Activated naive CD8-positive, alpha-beta T cell treated with anti-CD3 and anti-CD28 coated beads, Interleukin-2, amount 10 ng/mL, durations not matched to agents 7 days and 5 days (primary cell): Measurements from ENCODE around the gene C1QTNF8. TPM values are rescaled to one million over a fixed set of nuclear protein-coding genes. Genes with fewer than 3 reads are reported as not detected.

ENCODE experiments used
- ATAC-seq: fragments of 150-1000 bp; cut with Tn5 transposase; one replicate; pipeline ENCODE4 v1.10.0; 2021; ENCODE audit warnings: low read depth, moderate library complexity
- POLR2A ChIA-PET: fragments of 350-600 bp; sonication (Branson Sonifier 250); formaldehyde crosslinking; loops from one replicate; lab custom pipeline; 2021; ENCODE audit warnings: antibody characterized with exemption; lab: Charles Lee
- DNase-seq: peaks from one replicate; pipeline ENCODE4 v3.0.0; 2021
- H3K27ac Mint-ChIP-seq: one replicate; pipeline ENCODE4 v1.8.0; 2022; ENCODE audit warnings: mild to moderate bottlenecking, mixed read lengths
- H3K27me3 Mint-ChIP-seq: one replicate; pipeline ENCODE4 v1.8.0; 2022; ENCODE audit warnings: mild to moderate bottlenecking, moderate library complexity, mixed read lengths
- H3K36me3 Mint-ChIP-seq: one replicate; pipeline ENCODE4 v1.8.0; 2021; ENCODE audit warnings: mild to moderate bottlenecking, mixed read lengths
- H3K4me1 Mint-ChIP-seq: one replicate; pipeline ENCODE4 v1.8.0; 2021; ENCODE audit warnings: mixed read lengths
- H3K4me3 Mint-ChIP-seq: one replicate; pipeline ENCODE4 v1.8.0; 2022; ENCODE audit warnings: mild to moderate bottlenecking, moderate library complexity, mixed read lengths
- H3K9me3 Mint-ChIP-seq: one replicate; pipeline ENCODE4 v1.8.0; 2021; ENCODE audit warnings: mixed read lengths
- total RNA-seq, 2 experiments: library from RNA; stranded (reverse); gene quantifications; one replicate each; pipeline ENCODE4 v1.2.3, GENCODE V29; 2021

C1QTNF8 gene
- total RNA-seq, 2 experiments from 2014 or later, result not detected

DNA sequence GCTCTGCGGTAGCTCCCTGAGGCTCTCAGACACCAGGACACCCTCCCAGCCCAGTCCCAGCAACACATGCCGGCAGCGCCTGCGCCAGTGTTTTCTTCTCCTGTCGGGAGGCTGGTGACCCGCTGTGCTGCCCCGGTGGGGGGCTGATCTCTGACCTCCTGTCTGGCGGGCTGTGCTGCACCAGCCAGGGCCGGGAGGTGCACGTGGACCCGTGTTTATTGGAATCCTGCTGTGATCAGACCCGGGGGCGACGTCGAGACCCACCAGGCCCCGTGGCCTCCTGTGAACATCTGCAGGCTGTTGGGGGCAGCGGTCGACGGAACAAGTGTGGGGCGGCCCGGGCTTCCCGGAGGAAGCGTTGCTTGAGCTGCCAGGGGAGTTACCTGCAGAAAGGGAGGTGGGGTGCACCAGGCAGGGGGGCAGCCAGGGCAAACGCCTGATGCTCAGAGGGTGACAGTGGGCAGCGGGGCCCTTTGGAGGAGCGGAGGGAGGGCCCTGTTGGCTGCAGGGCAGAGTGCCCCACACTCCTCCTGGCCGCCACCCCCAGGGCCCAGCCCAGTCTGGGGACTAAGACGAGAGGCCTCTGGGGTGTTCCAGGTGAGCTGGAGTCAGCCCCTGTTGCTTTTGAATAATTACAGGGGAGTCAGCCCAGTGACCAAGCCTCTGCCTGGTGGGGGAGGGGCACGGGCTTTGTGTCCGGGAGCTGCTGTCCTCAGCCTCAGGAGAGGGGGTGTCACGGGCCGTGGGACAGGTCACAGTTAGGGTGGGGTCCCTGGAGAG is 25.8 kb downstream of the C1QTNF8 start:
- Mint-ChIP-seq H3K27ac (no peak overlapping the region), H3K9me3 (peaks cover 4% of the 10 kb centered on the region), H3K36me3 (no peaks in the 10 kb centered on the region), H3K4me3 (no peak overlapping the region), H3K27me3 (peaks cover 33% of the 10 kb centered on the region), H3K4me1 (peaks cover 4% of the 10 kb centered on the region)
- POLR2A ChIA-PET, result no interaction called here
- ATAC-seq (no peak), DNase-seq (no peak)

DNA sequence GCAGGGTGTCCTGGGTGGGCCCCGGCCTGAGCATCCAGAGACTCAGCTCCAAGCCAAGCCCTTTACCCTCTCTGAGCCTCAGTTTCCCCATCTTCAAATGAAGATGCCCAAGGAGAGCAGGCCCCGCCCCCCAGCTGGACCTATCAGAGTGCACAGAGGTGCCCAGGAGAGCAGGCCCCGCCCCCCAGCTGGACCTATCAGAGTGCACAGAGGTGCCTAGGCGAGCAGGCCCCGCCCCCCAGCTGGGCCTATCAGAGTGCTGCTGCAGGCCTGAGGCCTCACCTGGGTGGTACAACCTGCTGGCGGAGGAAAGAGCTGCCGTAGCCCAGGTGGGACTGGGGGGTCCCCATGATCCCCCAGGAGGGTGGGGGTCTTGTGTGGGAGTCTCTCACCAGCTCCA is 26.9 kb downstream of the C1QTNF8 start:
- Mint-ChIP-seq H3K36me3 (no peaks in the 10 kb centered on the region), H3K27me3 (peaks cover 37% of the 10 kb centered on the region), H3K27ac (no peak overlapping the region), H3K4me1 (peaks cover 4% of the 10 kb centered on the region), H3K4me3 (no peak overlapping the region), H3K9me3 (peaks cover 4% of the 10 kb centered on the region)
- POLR2A ChIA-PET, result no interaction called here
- DNase-seq, result no peak
- no peak for ATAC-seq

DNA sequence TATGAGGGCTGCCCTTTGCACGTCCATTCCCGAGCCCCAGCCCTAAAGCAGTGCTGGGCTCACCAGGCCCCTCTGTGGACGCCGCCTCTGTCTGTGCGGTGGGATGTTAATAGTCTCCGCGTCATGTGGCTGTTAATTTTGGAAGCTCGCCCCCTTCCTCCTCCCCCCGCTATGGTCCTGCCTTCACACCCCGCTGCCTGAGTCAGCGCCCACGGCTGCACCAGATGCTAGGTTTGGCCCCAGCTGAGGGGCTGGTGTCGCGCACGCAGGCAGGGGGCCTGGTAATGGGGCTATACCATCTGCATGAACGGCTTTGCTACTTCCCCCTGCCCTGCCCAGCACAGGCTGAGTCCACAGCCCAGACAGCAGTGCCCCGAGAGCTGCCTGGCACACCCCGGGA is 27.6 kb downstream of the C1QTNF8 start:
- H3K36me3 Mint-ChIP-seq, result no peaks in the 10 kb centered on the region
- peaks cover 37% of the 10 kb centered on the region for H3K27me3 Mint-ChIP-seq
- H3K4me3 Mint-ChIP-seq, result no peak overlapping the region
- peaks cover 4% of the 10 kb centered on the region for H3K4me1 Mint-ChIP-seq
- DNase-seq, result no peak
- H3K9me3 Mint-ChIP-seq, result peaks cover 4% of the 10 kb centered on the region
- no peak overlapping the region for H3K27ac Mint-ChIP-seq
- ATAC-seq, result no peak
- POLR2A ChIA-PET, result no interaction called here

DNA sequence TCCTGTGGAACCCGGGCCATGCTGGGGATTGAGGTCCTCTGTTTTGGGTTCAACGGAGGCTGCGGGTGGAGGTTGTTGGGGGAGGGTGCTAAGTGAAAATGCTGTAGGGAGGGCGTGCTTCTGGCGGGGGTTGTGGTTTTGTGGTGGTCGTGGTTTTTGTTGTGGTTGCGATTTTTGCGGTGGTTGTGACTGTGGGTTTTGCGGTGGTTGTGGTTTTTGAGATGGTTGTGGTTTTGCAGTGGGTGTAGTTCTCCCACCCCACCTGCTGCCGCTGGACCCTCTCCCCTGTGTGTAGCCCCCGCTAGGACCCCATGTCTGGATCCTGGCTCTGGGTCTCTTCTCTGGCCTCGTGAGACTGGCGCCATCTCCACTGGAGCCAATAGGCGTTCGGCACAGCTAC is 28.4 kb downstream of the C1QTNF8 start:
- ATAC-seq, result no peak
- DNase-seq, result no peak
- Mint-ChIP-seq H3K27me3 (peaks cover 37% of the 10 kb centered on the region), H3K27ac (peak overlapping the region; percentile 84), H3K36me3 (no peaks in the 10 kb centered on the region), H3K4me1 (peaks cover 4% of the 10 kb centered on the region), H3K4me3 (peak overlapping the region; percentile 49), H3K9me3 (peaks cover 4% of the 10 kb centered on the region)
- POLR2A ChIA-PET, result no interaction called here

DNA sequence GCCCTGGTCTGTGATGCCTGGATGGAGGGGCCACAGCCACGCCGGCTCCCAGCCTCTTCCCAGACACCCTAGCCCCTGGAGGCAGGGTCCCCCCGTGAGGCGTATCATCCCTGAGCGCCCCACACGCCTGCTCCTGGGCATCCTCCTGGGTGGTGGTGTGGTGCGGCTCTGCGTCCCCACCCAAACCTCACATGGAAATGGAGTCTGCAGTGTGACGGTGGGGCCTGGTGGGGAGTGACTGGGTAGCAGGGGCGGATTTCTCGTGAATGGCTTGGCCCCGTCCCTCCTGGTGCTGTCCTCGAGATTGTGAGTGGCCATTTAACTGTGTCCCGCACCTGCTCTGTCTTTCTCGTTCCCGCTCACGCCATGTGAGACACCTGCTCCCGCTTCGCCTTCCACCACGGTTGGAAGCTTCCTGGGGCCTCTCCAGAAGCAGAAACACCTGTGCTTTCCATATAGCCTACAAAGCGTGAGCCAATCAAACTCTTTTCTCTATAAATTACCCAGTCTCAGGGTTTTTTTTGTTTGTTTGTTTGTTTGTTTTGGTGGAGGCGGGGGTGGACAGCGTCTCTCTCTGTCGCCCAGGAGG is 29.4 kb downstream of the C1QTNF8 start:
- H3K9me3 Mint-ChIP-seq, result peaks cover 4% of the 10 kb centered on the region
- ATAC-seq (no peak), DNase-seq (no peak)
- peaks cover 4% of the 10 kb centered on the region for H3K4me1 Mint-ChIP-seq
- no peak overlapping the region for H3K27ac Mint-ChIP-seq
- no peak overlapping the region for H3K4me3 Mint-ChIP-seq
- no peaks in the 10 kb centered on the region for H3K36me3 Mint-ChIP-seq
- POLR2A ChIA-PET, result no interaction called here
- peaks cover 34% of the 10 kb centered on the region for H3K27me3 Mint-ChIP-seq

DNA sequence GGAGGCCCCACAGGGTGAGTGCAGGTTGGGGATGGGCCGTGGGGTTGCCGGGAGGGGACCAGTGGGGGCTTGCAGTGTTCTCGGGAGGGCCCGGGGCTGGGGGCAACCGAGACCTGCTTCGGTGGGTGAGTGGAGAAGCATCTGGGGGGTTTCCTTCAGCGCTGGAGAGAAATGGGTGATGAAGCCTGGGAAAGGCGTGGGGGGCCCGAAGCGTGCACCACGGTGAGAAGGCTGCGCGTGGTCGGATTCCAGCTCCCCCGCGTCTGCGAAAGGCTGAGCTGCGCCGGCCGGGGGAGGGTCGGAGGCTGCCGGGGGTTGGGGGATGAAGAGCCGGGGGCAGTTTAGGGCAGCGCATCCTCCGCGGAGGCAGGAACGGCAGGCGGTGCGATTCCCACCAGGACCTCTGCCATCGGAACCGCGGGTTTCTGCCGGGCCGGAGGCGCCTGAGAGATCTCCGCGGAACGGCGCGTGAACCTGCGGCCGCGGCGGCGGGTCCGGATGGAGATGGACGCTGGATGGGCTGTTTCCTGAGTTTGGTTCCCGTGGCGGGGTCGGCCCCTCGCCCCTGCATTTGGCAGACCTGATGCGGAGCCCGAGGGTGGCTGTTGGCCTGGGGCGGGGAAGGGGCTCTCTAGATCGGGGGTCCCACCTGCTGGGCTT is 30.4 kb downstream of the C1QTNF8 start:
- peaks cover 4% of the 10 kb centered on the region for H3K4me1 Mint-ChIP-seq
- H3K9me3 Mint-ChIP-seq, result peaks cover 4% of the 10 kb centered on the region
- no peak overlapping the region for H3K27ac Mint-ChIP-seq
- H3K4me3 Mint-ChIP-seq, result no peak overlapping the region
- POLR2A ChIA-PET, result no interaction called here
- peaks cover 29% of the 10 kb centered on the region for H3K27me3 Mint-ChIP-seq
- no peaks in the 10 kb centered on the region for H3K36me3 Mint-ChIP-seq
- ATAC-seq, result no peak
- no peak for DNase-seq

DNA sequence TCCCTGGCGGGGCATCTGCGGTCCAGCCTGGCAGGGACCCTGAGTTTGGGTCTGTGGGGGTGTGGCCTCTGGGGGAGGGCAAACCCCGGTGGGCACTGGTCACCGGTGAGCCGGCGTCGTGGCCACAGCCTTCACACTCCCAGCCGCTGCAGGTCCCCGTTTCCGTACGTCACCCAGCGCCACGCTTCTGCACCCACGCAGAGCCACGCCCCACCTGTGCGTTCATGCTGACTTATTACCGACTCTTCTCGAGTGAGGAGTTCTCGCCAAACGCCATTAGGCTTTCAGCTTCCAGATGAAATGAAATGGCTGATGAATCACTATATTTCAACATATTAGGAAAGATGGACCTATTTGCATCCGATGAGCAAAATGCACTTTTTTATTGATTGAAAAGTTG is 32.3 kb downstream of the C1QTNF8 start:
- Mint-ChIP-seq H3K36me3 (peaks cover 3% of the 10 kb centered on the region), H3K27ac (no peak overlapping the region), H3K9me3 (peaks cover 9% of the 10 kb centered on the region), H3K4me3 (no peak overlapping the region), H3K4me1 (peaks cover 4% of the 10 kb centered on the region), H3K27me3 (peaks cover 27% of the 10 kb centered on the region)
- DNase-seq (no peak), ATAC-seq (no peak)
- POLR2A ChIA-PET, result no interaction called here

DNA sequence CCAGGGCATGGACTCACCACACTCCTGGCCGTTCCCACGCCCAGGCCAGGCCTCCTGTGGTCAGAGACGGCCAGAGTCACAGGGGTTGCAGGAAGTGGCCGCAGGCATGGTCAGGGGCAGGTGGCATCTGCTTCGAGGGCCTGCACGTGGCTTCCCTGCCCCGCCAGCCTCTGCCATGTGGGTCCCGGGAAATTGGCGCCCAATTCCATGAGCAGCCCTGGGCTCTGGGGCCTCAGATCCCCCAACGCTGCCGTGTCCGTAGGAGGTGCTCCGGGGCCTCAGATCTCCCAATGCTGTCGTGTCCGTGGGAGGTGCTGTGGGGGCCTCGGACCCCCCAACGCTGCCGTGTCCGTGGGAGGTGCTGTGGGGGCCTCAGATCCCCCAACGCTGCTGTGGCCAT is 33.1 kb downstream of the C1QTNF8 start:
- peaks cover 27% of the 10 kb centered on the region for H3K27me3 Mint-ChIP-seq
- H3K27ac Mint-ChIP-seq, result no peak overlapping the region
- H3K36me3 Mint-ChIP-seq, result peaks cover 3% of the 10 kb centered on the region
- no peak for DNase-seq
- peaks cover 9% of the 10 kb centered on the region for H3K9me3 Mint-ChIP-seq
- ATAC-seq, result no peak
- peaks cover 4% of the 10 kb centered on the region for H3K4me1 Mint-ChIP-seq
- H3K4me3 Mint-ChIP-seq, result no peak overlapping the region
- POLR2A ChIA-PET, result no interaction called here

DNA sequence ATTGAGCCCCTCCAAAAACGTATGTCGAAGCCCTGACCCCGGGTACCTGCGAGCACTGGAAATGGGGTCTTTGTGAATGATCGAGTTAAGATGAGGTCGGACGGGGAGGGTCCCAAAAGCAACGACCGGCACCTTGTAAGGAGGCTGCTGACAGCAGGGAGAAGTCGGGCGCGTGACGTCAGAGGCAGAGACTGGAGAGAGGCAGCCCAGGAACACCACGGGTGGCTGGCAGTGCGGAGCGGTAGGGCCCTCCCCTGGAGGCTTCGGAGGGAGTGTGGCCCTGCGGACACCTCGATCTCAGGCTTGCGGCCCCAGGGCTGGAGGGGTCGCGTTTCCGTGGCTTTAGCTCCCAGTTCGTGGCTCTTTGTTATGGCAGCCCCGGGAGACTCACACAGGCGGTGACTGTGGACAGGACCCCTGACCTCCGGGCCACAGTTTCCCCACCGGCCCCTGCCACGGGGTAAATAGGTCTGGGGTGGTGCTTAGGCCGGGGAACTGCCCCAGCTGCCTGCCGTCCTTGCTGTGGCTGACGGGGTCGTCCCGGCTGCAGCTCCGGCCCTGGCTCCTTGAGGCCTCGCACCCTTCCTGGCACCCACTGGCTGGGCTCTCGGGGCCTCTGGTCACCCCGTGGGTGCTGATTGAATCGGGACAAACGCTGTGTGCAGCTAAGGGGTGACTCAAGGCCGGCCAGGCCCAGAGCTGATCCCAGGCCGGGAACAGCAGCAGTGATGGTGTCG is 34.1 kb downstream of the C1QTNF8 start:
- Mint-ChIP-seq H3K36me3 (peaks cover 3% of the 10 kb centered on the region), H3K27me3 (peaks cover 21% of the 10 kb centered on the region), H3K4me1 (no peaks in the 10 kb centered on the region), H3K9me3 (peaks cover 5% of the 10 kb centered on the region), H3K4me3 (no peak overlapping the region), H3K27ac (no peak overlapping the region)
- ATAC-seq (no peak), DNase-seq (no peak)
- POLR2A ChIA-PET, result no interaction called here

DNA sequence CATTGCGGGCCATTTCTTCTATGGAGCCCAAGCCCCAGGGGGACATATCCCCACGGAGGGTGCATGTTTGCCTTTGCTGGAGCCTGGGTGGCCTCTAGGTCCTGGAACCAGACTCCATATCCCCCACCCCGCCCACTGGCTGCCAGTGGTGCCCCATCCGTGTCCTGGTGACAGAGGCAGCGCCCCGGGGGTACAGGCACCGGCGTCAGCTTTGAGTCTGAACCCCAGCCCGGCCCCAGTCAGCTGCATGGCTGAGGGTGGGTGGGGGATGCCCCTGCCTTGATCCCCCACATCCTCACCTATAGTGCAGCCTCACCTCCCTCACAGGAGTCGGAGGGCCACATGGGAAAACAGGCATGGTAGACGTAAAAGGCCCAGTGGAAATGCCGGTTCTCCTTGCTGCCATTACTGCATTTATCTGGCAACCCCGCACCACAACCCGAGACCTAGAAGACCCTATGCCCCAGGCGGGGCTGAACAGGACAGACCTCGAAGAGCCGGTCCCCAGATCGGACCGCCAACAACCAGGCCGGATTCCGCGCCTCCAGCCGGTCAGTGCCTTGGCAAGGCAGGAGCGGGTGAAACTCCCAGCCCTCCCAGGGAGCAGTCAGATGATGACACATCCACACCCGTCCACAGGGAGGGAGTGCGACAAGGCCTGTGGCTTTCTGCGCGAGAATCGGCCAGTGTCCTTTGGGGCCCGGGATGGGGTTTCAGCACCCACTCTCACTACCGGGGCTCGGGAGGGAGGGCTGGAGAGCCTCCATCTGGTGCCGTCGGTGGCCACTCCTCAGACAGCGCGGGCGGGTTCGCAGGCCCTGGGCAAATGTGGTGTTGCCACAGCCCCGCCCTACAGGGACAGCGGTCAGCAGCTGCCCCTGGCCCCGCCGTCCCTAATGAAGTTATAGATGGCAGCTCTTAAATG is 35.4 kb downstream of the C1QTNF8 start:
- H3K36me3 Mint-ChIP-seq, result peaks cover 3% of the 10 kb centered on the region
- H3K4me3 Mint-ChIP-seq, result no peak overlapping the region
- no peaks in the 10 kb centered on the region for H3K4me1 Mint-ChIP-seq
- no peak overlapping the region for H3K27ac Mint-ChIP-seq
- POLR2A ChIA-PET, result no interaction called here
- DNase-seq (no peak), ATAC-seq (no peak)
- H3K9me3 Mint-ChIP-seq, result peaks cover 5% of the 10 kb centered on the region
- H3K27me3 Mint-ChIP-seq, result peaks cover 12% of the 10 kb centered on the region

DNA sequence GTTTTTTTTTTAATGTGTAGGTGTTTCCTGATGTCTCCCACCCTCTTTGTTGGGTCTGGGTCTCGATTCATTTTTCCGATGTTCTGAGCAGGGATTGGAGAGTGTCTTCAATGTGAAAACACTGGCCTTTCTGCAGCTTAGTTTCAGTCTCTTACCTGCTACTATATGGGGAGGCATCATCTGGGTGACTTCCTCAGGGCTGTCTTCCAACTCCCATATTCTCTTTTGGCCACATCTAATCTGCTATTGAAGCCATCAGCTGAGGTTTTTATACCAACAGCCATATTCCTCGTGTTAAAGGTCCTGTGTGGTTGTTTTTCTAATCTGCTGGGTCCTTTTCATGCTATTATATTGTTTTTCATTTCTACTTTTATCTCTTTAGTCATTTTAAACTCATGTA is 36.7 kb downstream of the C1QTNF8 start:
- DNase-seq (no peak), ATAC-seq (no peak)
- peaks cover 3% of the 10 kb centered on the region for H3K36me3 Mint-ChIP-seq
- H3K27ac Mint-ChIP-seq, result no peak overlapping the region
- H3K9me3 Mint-ChIP-seq, result peaks cover 5% of the 10 kb centered on the region
- H3K4me3 Mint-ChIP-seq, result no peak overlapping the region
- peaks cover 3% of the 10 kb centered on the region for H3K27me3 Mint-ChIP-seq
- no peaks in the 10 kb centered on the region for H3K4me1 Mint-ChIP-seq
- POLR2A ChIA-PET, result no interaction called here

DNA sequence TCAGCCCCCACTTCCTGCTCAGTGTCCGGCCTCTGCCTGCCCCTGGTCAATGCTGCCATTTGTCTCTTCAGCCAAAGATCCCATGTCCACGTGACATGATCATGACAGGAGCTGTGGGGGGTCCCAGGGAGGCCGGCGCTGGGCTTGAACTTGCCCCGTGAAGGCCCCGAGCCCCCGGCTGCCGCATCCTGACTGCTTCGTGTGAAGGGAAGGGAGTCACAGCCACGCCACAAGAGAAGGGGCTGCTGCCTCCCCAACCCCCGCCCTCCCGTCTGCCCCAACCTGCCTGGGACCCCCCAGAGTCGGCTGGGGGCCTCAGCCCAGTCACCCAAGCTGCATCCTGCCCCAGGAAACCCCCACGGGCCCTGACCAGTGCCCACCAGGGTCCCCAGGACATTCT is 37.8 kb downstream of the C1QTNF8 start:
- no peak for ATAC-seq
- H3K27ac Mint-ChIP-seq, result no peak overlapping the region
- H3K4me3 Mint-ChIP-seq, result no peak overlapping the region
- H3K27me3 Mint-ChIP-seq, result peaks cover 3% of the 10 kb centered on the region
- no peak for DNase-seq
- POLR2A ChIA-PET, result no interaction called here
- H3K36me3 Mint-ChIP-seq, result peaks cover 3% of the 10 kb centered on the region
- peaks cover 5% of the 10 kb centered on the region for H3K9me3 Mint-ChIP-seq
- no peaks in the 10 kb centered on the region for H3K4me1 Mint-ChIP-seq
